SU-DHL-6 (cell line): Measurements from ENCODE around the gene OR9A2.

Experiments used
- EZH2phosphoT487 ChIP-seq: fragments of 200-600 bp; sonication (generic), shearing (Covaris generic); conservative IDR thresholded peaks from 2 replicates; pipeline ENCODE4 v1.6.1; 2018; ENCODE audit warnings: mild to moderate bottlenecking, antibody characterized with exemption, low read length, moderate library complexity, mixed read lengths
- TF ChIP-seq, protein P1 (sequence below): fragments of 200-600 bp; sonication (generic); IDR thresholded peaks from one replicate; pipeline ENCODE4 v1.5.1; 2017; ENCODE audit warnings: antibody characterized with exemption, mild to moderate bottlenecking, low read length, moderate library complexity; ENCODE audit not compliant: insufficient read depth, poor library complexity, severe bottlenecking

DNA sequence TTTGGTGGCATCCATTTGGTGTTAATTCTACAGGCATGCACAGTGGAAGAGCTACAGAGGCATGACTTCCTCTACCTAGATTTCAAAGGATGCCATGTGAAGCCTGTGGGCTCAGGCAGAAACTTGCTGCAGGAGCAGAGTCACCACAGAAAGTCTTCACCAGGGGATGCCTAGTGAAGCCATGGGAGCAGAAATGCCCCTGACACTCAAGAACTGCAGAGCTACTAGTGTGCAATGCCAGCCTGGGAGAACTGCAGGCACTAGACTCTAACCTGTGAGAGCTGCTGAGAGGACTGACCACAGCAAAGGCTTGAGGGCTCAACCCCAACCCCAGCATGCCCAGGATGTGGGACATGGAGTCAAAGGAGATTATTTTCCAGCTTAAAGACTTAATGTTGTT, 3.9 kb downstream of the OR9A2 start:
- TF ChIP-seq, protein P1, sequence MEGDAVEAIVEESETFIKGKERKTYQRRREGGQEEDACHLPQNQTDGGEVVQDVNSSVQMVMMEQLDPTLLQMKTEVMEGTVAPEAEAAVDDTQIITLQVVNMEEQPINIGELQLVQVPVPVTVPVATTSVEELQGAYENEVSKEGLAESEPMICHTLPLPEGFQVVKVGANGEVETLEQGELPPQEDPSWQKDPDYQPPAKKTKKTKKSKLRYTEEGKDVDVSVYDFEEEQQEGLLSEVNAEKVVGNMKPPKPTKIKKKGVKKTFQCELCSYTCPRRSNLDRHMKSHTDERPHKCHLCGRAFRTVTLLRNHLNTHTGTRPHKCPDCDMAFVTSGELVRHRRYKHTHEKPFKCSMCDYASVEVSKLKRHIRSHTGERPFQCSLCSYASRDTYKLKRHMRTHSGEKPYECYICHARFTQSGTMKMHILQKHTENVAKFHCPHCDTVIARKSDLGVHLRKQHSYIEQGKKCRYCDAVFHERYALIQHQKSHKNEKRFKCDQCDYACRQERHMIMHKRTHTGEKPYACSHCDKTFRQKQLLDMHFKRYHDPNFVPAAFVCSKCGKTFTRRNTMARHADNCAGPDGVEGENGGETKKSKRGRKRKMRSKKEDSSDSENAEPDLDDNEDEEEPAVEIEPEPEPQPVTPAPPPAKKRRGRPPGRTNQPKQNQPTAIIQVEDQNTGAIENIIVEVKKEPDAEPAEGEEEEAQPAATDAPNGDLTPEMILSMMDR = no peak
- TF ChIP-seq EZH2phosphoT487 = no peak
